DND-41 (cell line): ENCODE results near the gene CTCF.

ENCODE experiments used
- CTCF ChIP-seq: IDR thresholded peaks from 2 replicates; pipeline ENCODE4 v1.5.1; 2012; ENCODE audit warnings: borderline replicate concordance, low read length, moderate library complexity, mild to moderate bottlenecking; ENCODE audit not compliant: poor library complexity, severe bottlenecking; ENCODE audit errors: extremely low read depth
- EZH2 ChIP-seq: IDR thresholded peaks from 3 replicates; pipeline ENCODE4 v1.6.1; 2012; ENCODE audit warnings: borderline replicate concordance, low read depth, mild to moderate bottlenecking, moderate library complexity, low read length, inconsistent platforms; ENCODE audit not compliant: severe bottlenecking

- TF ChIP-seq CTCF (no peak), EZH2 (no peak)
Measured at GRCh38 chr16:67685388-67686112, 123.2 kb downstream of the CTCF start.
